Liver (tissue), 3 donors: Measurements from ENCODE around the gene MKNK2.

Experiments
- ATF3 ChIP-seq: IDR thresholded peaks from 2 replicates; pipeline ENCODE4 v1.6.1; 2016; ENCODE audit warnings: antibody characterized with exemption
- CTCF ChIP-seq: fragments of 150-350 bp; IDR thresholded peaks from 2 replicates; pipeline ENCODE4 v1.5.1; 2017; ENCODE audit warnings: improper control_type of control experiment, low read depth, low read length; ENCODE audit not compliant: missing input control
- EGR1 ChIP-seq, 2 donors: IDR thresholded peaks; 2 replicates each; pipeline ENCODE4 v1.6.1; 2016 to 2018; ENCODE audit warnings: antibody characterized with exemption in 2 of 2, low read depth in 2 of 2
- FOXA1 ChIP-seq: IDR thresholded peaks from 2 replicates; pipeline ENCODE4 v1.6.1; 2016; ENCODE audit warnings: antibody characterized with exemption
- FOXA2 ChIP-seq: IDR thresholded peaks from 2 replicates; pipeline ENCODE4 v1.6.1; 2016; ENCODE audit warnings: antibody characterized with exemption
- GABPA ChIP-seq, 2 donors: IDR thresholded peaks in 1 of 2; conservative IDR thresholded peaks in 1 of 2; 2 replicates each; pipeline ENCODE4 v1.6.1; 2016; ENCODE audit warnings: antibody characterized with exemption in 2 of 2, mild to moderate bottlenecking in 1 of 2, moderate library complexity in 1 of 2
- JUND ChIP-seq, 2 donors: IDR thresholded peaks; 2 replicates each; pipeline ENCODE4 v1.6.1; 2016; ENCODE audit warnings: antibody characterized with exemption in 2 of 2
- MAX ChIP-seq: IDR thresholded peaks from 2 replicates; pipeline ENCODE4 v1.6.1; 2016; ENCODE audit warnings: antibody characterized with exemption
- REST ChIP-seq: IDR thresholded peaks from 2 replicates; pipeline ENCODE4 v1.6.1; 2016; ENCODE audit warnings: antibody characterized with exemption, mild to moderate bottlenecking
- RXRA ChIP-seq, 2 donors: IDR thresholded peaks; 2 replicates each; pipeline ENCODE4 v1.6.1; 2017 to 2018; ENCODE audit warnings: antibody characterized with exemption in 2 of 2, mild to moderate bottlenecking in 1 of 2
- SP1 ChIP-seq: IDR thresholded peaks from 2 replicates; pipeline ENCODE4 v1.6.1; 2018; ENCODE audit warnings: antibody characterized with exemption, mild to moderate bottlenecking
- YY1 ChIP-seq: IDR thresholded peaks from 2 replicates; pipeline ENCODE4 v1.6.1; 2016; ENCODE audit warnings: antibody characterized with exemption, mild to moderate bottlenecking
- donor health status: healthy.
- donor health status: healthy.

GRCh38 chr19:2097886-2098327, 46.9 kb upstream of the MKNK2 start:
- TF ChIP-seq JUND (IDR thresholded peaks at IDR 0.05): no peak
- no peak for TF ChIP-seq CTCF
- TF ChIP-seq MAX: no peak
- no peak for TF ChIP-seq SP1
- TF ChIP-seq ATF3: no peak
- TF ChIP-seq RXRA (IDR thresholded peaks at IDR 0.05): no peak
- no peak for TF ChIP-seq GABPA (IDR thresholded peaks at IDR 0.05 in 1 of 2, conservative IDR thresholded peaks at IDR 0.05 in 1 of 2)
- TF ChIP-seq REST: no peak
- no peak for TF ChIP-seq FOXA1
- no peak for TF ChIP-seq YY1
- no peak for TF ChIP-seq EGR1 (IDR thresholded peaks at IDR 0.05; ENCODE audit: low read depth in 2 of 2)
- no peak for TF ChIP-seq FOXA2
